CD1c-positive myeloid dendritic cell (primary cell): ENCODE measurements around the gene ZYX.
A peak's percentile ranks its signal among the peaks of the same experiment; 100 is the strongest.
"Not testable (repeated sequence)": the region's sequence is repeated elsewhere in the genome, so short reads cannot be mapped to it uniquely, and the experiment has no call there.

Experiments used
- DNase-seq: peaks from one replicate; pipeline ENCODE4 v3.0.0-alpha.2; 2016; ENCODE audit errors: extremely low spot score

The ZYX gene

GRCh38 chr7:143396625-143397556 lies 15.7 kb downstream of the ZYX start:
- DNase-seq = no peak

- DNase-seq = no peak
These were observed 16.8 kb downstream of the ZYX start for GRCh38 chr7:143397710-143398530.

- no peak for DNase-seq
These were observed 17.5 kb downstream of the ZYX start for GRCh38 chr7:143398616-143399015.

GRCh38 chr7:143399151-143399550 lies 18.0 kb downstream of the ZYX start:
- no peak for DNase-seq

GRCh38 chr7:143399642-143400041 lies 18.5 kb downstream of the ZYX start:
- no peak for DNase-seq

- no peak for DNase-seq
These were observed 20.1 kb downstream of the ZYX start for GRCh38 chr7:143401265-143401664.

GRCh38 chr7:143402233-143402632 lies 21.1 kb downstream of the ZYX start:
- not testable (repeated sequence) for DNase-seq

GRCh38 chr7:143405173-143406001 lies 24.2 kb downstream of the ZYX start:
- DNase-seq = no peak

- DNase-seq = no peak
These were observed 24.8 kb downstream of the ZYX start for GRCh38 chr7:143406002-143406357.

GRCh38 chr7:143407287-143408251 lies 26.4 kb downstream of the ZYX start:
- peak; percentile 28 for DNase-seq

GRCh38 chr7:143408252-143408685 lies 27.1 kb downstream of the ZYX start:
- no peak for DNase-seq

- peak; percentile 32 for DNase-seq
These were observed 27.8 kb downstream of the ZYX start, which contains the start of gene EPHA1 for GRCh38 chr7:143408686-143409561. Gene EPHA1 (minus strand): TSS chr7:143408856. CDS start chr7:143408805, 51 bp downstream.

- DNase-seq = peak; percentile 84
These were observed 29.4 kb downstream of the ZYX start for GRCh38 chr7:143410521-143411004.

- no peak for DNase-seq
These were observed 31.0 kb downstream of the ZYX start for GRCh38 chr7:143411976-143412708.

- DNase-seq = peak; percentile 27
These were observed 32.0 kb downstream of the ZYX start for GRCh38 chr7:143413123-143413522.

- DNase-seq = not testable (repeated sequence)
These were observed 34.1 kb downstream of the ZYX start for GRCh38 chr7:143415209-143415608.

GRCh38 chr7:143415742-143416397 lies 34.7 kb downstream of the ZYX start:
- DNase-seq = no peak

GRCh38 chr7:143416565-143417149 lies 35.5 kb downstream of the ZYX start:
- peak; percentile 76 for DNase-seq
